ENCODE data around the gene SH3BP5L.

The SH3BP5L gene

DNA sequence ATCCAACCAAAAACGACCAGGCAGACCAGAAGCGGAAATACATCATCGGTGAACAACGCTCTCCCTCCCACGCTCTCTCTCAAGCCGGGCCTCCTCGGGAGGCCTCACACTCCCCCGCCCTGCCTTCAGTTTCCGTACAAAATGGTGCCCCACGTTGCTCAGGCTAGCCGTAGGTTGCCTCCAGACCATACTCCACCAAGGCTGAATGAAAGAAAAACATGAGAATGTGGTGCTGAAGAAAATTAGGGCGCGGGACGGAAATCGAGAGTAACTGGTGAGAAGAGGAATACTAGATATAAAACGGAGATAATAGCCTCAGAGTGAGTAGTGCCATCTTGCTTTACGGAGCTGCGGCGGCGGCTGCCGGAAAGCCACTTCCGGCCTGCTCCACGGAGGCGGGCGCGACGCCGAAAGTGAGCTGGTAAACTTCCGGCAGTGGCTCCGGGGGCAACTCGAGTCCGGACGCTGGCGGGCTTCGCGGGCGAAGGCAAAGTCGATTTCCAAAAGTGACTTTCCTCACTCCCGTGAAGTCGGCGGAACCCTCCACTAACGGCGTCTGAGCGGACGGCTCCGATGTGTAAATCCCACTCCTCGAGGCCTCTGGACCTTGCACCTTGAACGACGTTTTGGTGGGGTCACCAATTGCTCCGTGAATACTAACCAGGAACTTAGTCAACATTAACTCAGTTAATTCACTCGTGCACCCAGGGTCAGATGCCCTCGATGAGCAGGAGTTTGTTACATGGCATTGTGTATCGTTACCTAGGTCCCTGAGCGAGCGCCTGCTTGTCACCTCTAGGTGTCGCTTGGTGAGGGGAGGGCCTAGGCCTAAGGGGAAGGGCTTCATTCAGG lies at the start of gene SH3BP5L:
TSS of gene SH3BP5L (minus strand) at position 7 of the 852 bp plus-strand sequence. CDS start 980 bp downstream, outside the sequence.
- peak; percentile 90 to 91 for DNase-seq

DNA sequence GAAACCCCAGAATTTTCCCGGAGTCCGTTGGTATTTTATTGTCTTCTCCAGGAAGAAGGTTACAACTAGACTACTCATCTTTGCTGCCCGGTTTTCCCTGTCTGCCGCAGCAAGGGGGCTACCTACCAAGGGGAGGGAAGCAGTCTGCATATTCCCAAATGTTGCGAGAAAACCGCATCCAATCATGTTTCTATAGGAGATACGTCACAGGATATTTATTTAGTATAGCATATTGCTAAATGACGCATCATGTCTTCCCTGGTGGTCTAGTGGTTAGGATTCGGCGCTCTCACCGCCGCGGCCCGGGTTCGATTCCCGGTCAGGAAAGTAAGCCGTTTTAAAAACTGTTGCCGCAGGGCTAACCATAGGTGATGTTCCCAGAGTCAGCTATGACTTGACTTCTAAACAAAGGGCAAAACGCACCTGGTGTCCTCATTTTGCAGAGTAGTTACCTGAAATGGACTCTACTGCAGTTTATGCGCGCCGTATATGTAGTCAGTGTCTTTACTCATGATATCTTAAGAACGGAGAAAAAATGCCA lies 48.3 kb upstream of the SH3BP5L start:
- DNase-seq, result peak; percentile 86 to 90

DNA sequence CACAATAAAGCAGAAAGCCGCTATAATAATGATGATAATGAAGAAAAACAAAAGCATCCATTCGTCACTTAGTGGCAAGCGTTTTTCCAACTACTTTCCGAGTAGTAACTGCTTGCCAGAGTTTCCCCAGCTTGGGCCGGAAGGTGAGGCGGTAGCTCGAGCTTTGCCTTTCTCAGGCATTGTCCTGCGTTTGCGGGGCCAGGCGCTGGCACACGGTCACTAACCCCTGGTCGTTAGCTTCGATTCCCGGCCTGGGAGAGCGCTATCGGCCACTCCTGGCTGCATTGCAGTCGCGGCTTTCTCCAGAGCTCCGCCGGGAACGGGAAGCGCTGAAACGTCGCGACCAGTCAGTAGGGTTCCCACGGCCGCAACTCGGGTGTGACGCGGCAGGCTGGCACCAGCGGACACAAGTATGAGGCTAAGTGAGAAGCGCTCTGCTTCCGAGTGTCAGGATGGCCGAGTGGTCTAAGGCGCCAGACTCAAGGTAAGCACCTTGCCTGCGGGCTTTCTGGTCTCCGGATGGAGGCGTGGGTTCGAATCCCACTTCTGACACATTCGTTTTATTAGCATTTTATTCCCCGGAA lies 47.8 kb upstream of the SH3BP5L start:
- peak; percentile 94 for DNase-seq

DNA sequence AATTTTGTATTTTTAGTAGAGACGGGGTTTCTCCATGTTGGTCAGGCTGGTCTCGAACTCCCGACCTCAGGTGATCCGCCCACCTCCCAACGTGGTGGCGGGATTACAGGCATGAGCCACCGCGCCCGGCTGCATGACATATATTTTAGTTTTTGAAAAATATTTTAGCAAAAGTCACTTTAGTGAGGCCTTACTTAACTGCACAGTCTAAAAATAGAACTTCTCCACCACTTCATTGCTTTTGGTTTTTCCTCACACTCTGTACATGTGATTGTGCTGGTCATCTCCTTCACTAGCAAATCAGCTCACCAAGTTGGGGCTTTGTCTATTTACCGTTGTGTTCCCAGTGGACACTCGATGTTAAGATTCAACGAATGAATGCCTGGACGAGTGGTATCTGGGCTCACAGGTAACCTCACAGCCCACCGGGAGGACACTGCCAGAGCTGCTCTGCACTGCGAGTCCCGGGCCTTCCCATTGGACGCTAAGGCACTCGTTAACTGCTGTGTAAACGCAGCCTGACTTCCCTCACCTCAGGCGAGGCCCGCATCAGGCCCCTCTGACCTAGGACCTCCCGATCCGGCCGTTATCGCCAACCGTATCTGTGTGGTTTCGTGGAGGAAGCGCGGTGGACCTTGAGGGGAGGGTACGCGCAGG lies 47.2 kb upstream of the SH3BP5L start:
- DNase-seq, result peak; percentile 41 to 45

DNA sequence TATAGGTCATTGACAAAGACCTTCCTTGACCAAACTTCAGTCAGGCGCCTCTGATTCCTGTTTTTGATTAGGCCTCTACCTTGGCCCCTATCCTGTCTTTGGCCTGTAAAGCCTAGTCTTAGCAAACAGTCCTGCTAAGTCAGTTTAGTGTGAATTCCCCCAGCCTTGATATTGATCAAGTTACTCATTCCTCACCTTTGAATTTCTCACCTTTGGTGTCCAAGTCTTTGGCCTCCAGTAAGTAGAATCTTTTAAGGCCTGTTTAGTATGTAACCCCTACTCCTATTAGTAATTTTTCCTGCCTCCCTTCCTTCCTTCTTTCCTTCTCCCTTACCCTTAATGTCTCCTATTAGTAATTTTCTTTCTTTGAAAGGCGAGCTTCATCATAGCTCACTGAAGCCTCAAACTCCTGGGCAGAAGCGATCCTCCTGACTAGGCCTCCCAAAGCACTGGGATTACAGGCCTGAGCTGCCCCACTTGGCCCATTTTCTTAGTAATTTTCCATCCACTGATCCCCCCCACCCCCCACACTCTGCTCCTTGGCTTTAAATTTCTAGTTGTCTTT lies 46.2 kb upstream of the SH3BP5L start:
- no peak for DNase-seq

DNA sequence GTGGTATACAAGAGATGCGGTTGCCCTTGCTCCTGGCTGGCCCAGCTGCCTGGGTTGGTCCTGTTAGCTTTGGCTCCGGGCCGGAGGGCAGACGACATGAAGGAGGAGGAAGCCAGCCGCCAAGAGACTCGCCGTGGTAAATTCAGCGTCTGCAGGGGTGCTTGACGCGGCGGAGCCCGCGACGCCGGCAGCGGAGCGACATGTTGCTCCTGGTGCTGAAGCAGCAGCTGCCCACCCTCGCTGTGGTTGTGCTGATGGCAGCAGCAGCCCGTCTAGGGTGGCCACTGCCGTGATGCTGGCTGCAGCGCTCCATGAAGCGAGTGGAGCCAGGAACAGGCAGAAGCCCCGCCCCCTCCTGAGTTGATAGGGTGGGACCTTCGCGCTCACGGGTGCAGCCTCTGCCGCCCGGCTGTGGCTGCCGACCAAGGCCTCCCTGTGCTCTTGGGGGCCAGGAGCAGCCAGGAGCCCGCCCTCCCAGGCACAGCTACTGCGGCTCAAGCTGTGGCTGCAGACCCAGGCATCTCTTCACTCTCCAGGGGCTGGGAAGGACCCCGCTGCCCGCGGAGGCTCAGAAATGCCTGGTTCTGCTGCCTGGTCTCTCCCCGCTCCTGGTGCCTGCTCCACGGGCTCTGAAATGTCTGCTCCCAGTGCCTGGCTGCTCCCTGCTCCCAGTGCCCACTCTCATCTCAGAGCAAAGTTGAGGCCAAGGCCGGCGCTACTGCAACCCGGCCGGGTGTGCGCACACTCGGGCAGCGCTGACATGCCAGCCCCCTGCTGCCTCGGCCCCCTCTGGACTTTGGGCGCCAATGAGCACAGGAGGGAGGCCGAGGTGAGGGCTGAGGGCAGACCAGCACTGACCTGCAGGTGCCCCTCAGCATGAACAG lies 37.5 kb upstream of the SH3BP5L start:
- peak; percentile 81 to 83 for DNase-seq

DNA sequence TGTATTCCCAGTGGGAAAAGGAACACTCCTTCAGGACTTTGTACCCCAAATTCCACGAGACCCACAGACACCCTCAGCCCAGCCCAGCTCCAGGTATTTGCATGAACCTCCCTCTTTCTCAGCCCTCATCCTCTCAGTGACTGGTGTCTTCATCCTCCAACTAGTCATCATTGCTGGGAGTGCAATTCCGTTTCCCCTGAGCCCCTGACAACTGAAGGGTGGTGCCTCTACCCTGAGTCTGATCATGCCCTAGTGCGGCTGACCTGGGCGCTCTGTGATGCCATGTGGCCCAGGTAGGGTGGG lies 36.9 kb upstream of the SH3BP5L start:
- no peak for DNase-seq

DNA sequence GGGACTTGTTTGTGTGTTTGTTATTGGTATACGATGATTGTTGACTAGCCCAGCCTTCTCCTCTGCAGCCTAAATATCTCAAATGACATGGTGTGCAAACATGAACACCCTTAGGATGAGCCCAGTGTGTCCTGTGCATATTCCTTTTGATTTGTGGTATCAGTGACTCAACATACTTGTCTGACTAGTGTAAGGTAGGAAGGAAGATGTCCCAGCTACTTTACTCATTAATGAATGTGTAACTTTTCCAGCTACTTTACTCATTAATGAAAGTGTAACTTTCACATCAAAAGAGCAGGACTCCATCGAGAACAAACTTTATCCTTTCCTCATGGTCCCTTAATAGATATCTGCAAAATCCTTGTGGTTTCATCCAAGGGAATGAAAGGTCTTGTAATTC lies 35.9 kb upstream of the SH3BP5L start:
- DNase-seq, result no peak

DNA sequence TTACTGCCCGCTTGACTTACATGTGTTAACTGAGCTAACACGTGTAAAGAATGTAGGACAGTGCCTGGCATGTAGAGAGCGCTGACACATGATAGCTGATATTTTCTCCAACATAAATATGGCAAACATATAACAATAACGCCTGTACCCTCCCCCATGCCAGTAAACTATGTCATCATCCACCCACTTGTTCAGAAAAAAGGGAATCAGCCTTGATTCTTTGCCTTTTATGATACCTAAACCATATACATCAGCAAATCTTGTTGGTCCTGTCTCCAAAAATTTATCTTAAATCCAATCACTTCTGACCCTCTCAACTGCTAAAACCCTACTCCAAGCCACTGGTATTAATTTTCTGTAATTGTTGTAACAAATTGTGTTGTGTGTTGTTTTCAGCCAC lies 34.3 kb upstream of the SH3BP5L start:
- no peak for DNase-seq

DNA sequence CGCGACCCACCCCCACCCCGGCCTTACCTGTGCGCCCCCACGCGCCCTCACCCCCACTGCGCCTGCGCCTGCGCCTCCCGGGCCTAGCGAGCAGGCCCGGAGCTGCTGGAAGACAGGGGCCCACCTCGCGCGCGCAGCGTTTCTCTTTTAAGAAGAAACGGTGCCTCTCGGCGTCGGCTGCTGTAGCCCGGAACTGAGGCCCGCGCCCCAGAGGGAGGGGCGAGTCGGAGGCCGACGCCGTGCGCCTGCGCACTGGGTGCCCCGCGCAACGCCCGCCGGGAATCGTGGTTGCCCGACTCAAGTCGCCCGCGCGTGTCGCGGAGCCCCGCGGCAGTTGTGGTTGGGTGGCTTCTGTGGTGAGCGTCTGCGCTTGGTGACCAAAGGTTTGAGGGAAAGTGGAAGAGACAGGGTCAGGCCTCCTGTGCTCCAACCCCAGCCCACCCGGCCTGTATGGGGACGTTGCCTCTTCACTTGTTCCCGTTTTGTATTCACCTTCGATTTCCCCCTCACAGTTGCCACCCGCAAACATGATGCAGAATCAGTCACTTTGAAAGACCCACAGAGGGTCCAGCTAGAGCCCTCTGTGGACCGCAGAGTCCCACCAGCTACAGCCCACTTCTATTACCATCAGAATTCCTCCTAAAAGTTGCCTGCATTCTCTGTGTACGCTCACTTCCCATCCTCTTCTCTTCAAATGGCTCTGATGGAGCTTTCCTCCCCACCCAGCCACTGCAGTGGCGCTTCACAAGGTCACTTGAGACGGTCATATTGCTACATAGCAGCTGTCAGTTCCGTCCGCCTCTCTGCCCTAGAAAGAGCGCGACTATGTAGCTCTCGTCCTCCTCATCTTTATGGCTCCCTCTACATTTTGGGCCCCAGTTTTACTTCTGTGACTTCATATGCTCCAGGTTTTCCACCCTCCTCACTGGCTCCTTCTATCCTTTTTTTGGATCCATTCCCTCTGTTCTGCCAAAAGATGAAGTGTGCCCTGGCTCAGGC lies 33.5 kb upstream of the SH3BP5L start, which contains the start of gene ZNF692:
TSS of gene ZNF692 (minus strand) at position 195 of the 999 bp plus-strand sequence. CDS start 776 bp downstream, outside the sequence.
- DNase-seq, result peak; percentile 97 to 99

DNA sequence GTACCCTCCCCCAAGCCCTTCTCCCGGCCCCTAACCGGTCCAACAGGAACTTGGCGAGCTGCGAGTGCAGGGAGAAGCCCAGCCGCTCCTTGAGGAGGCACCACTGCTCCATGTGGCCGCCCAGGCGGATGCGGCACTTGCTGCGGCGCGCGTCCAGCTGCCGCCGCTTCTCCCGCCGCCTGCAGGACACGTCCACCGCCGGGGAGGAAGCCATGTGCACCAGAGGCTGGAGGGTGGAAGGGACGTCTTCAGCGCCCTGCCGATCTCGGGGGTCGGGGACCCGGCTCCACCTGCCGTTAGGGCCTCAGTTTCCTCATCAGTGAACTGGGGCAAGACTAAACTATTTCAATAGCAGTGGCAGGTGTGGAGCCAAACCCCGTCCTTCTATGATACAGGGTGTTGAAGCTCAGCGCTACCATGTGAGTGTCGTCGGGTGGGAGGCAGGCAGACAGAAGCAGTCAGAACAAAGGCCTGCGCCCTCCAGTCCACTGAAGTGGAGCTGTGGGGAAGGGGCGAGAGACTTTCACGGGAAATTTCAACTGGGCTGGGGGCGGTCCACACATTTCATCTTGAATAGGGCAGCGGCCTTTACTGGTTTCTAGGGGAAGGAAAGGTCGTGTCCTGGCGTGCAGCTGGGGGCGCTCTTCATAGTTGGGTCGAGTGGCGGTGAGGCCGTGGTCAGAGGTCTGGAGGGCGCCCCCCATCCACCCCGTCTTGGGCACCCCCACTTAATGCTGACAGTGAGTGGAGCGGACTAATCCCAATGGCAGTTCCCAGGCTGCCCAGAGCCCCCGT lies 32.6 kb upstream of the SH3BP5L start:
- DNase-seq, result peak; percentile 21 to 33

DNA sequence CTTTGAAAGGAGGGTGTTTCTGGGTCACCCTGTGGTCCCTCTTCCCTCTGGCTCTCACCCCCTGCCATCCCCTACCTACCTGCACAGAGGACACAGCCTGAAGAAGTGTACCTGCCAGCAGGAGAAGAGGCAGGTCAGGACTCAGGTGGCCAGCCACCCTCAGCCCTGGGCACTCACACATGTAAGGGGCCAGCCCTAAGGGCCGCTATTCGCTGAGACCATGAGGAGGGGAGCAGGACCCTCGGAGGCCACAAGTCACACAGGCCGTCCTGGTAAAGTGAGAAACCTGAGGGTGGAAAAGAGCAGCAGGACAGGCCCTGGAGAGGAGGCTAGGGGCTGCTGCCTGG lies 32.0 kb upstream of the SH3BP5L start:
- no peak for DNase-seq

DNA sequence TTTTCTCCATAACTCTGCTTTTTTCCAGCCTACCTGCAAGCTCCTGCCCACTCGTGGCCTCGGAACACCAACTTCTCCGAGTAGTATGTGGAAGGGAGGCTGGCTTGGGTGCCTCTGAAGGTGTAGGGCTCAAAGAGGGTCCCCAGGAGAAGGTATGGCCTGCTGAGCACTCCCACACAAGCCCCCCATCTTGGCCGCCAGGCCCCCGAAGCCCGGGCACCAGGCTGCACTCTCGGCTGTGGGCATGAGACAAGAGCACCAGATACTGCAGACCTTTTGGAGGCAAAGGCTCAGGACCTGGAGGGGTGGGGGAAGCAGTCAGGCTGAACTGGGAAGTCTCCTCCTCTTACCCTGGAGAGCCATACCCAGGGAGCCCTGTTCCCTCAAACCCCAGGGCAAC lies 31.5 kb upstream of the SH3BP5L start:
- DNase-seq, result no peak

DNA sequence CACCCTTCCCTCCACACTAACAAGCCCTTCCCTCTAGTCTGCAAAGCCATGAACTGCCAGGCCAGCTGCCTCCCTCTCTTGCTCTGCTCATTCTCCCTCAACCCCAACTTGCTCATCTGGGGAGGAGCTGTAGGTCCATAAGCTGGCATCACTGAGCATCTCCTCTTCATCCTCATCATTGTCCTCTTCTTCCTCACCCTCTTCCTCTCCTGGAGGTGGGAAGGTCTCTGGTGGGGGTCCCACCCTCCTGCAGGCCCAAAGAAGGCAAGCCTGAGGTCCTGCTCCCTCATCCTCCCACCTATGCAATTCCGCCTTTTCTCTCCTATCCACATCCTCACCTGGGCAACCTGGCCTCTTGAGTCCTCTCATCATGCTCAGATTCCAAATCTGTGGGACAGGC lies 30.5 kb upstream of the SH3BP5L start:
- no peak for DNase-seq

DNA sequence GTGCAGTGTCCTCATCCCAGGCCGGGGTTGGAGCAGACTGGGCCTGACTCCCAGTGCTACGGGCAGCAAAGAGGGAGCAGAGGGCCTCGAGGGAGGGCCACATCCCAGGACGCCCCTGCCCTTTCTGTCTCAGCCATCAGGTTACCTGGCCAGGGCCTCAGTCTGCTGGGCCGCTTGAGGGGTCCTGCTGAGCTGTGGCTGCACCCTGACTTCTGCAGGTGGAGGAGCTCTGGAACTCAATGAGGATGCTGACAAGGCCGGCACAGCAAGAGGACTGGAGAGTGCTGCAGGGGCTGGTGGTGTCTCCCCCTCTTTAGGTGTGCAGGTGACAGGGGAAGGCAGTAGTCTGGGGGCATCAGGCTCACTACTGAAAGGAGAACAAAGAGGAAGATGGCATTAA lies 29.9 kb upstream of the SH3BP5L start:
- no peak for DNase-seq

DNA sequence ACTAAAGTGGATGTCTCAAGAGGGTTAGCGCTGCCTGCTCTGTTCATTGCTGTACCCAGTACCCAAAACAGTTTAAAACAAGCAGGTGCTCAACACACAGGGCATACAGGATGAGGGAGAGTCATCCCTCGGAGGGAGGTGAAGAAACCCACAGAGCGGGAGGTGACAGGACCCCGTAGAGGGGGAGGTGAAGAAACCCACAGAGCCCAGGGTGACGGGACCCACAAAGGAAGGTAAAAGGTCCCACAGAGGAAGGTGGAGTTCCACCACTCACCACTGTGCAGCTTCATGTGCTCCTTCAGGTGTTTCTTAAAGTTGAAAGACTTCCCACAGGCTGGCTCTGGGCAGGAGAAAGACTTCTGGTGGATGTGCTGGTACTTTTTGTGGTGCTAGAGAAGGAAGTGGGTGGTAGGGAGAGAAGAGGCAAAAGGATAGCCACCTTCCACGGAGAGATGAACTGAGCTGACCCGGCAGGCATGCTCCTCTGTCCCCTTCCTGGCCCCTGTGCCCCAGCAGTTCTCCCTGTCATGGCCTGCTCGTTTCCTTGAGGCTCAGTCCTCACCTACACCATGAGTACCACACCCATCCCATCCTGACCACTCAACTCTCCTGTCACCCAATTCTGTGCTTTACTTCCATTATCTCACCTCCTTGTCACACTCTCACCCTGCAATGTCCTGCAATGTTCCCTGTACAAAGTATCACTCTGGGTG lies 28.1 kb upstream of the SH3BP5L start:
- DNase-seq, result peak; percentile 48 to 56

DNA sequence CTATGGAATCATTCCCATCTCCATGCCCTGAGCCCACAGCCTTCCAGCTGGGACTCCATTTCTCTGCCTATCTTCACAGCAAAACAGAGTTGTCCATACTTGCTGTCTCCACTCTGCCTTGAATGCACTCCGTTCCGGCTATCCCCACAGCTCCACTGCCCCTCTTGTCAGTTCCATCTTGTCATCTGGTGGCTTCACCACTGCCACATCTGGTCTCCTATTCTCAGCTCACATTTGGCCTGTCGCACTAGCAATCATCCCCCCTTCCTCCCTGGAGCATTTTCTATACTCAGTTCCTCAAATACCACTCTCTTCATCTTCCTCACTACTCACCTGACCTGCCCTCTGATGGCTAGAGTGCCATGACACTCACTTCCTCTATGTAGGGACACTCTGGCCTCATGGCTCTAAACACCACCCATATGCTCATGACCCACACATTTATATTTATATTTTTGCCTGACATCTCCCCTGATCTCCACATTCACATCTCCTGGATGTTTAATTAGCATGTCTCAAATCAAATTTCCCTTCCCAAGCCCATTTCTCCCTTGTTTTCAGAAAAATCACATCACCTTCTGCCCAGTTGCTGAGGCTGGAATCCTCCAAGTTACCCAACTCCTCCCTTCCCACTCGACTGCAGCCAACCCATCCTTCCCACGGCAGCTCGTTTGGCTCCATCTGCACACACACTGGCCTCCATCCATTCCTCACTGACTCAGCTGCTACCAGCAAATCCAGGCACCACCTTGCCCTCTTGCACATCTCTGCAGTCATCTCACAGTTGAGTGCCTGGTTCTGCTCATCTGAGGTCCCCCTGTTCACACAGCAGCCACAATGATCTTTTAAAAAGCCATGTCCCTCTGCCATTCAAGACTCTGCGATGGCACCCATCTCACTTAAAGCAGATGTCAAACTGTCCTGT lies 27.0 kb upstream of the SH3BP5L start:
- DNase-seq, result no peak

DNA sequence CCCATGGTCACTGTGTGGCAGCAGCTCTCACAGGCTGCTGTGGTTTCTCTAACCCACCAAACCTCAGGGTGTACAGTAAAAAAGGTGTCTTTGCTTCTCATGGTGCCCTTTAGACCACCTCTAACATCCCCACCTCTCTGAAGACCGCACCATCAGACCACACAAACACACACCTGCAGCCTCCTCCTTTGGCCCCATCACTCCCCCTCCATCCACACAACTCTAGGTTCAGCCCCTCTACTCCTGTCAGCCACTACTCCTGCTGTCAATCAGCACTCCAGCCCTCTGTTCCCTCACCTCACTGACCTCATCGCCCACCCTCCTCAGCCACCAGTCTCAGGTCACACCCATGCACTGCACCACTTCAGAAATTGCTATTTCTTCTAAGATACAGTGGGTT lies 25.7 kb upstream of the SH3BP5L start:
- no peak for DNase-seq
